K562 (cell line): ENCODE measurements around the gene HOXB13. TPM values are rescaled to one million over a fixed set of nuclear protein-coding genes. Genes with fewer than 3 reads are reported as not detected.

Source experiments
- ATAC-seq: fragments of 200-7000 bp; cut with Tn5 transposase; 3 replicates; pipeline ENCODE4 v1.9.1; 2020; ENCODE audit warnings: moderate library complexity
- BruUV-seq: library from RNA; stranded (reverse); fragments of 400-500 nt; replicated peaks from 2 replicates; lab custom pipeline; 2021; lab: Mats Ljungman, UMichigan
- CTCF ChIA-PET: fragments of 300-600 bp; formaldehyde crosslinking; extraction: SDS; loops from one replicate; lab custom pipeline; 2021; ENCODE audit warnings: low intra/inter-chr PET ratio; lab: Yijun Ruan, JAX
- POLR2A ChIA-PET: fragments of 300-600, 350-650 bp; sonication (Branson Sonifier 250); formaldehyde crosslinking; extraction: SDS; loops from one replicate; lab custom pipeline; 2021; ENCODE audit warnings: antibody characterized with exemption, inconsistent platforms; lab: Yijun Ruan, JAX
- DNase-seq, 4 experiments: peaks; one replicate each; pipeline versions ENCODE4 v3.0.0 to v3.0.0-alpha.2; 2011 to 2018; ENCODE audit warnings: low spot score in 3 of 4, mixed read lengths in 3 of 4; ENCODE audit errors: extremely low read depth in 1 of 4
- FAIRE-seq: peaks from 2 replicates; lab custom pipeline; 2011; peaks lifted over from hg19 to GRCh38; lab: Jason Lieb, UNC
- H2AFZ ChIP-seq: 2 replicates; pipeline ENCODE4 v1.6.0; 2011; ENCODE audit warnings: low read depth, low read length, control low read depth, inconsistent platforms
- H3K27ac ChIP-seq: fragments of 200-600 bp; 3 replicates; pipeline ENCODE4 v1.8.0; 2011; ENCODE audit warnings: low read depth, mild to moderate bottlenecking, control low read depth, inconsistent platforms, low read length, moderate library complexity, mixed read lengths; ENCODE audit errors: extremely low read depth
- H3K27me3 ChIP-seq, 2 experiments: fragments of 300-600 bp in 1 of 2; 2 replicates in 1 of 2; 3 replicates in 1 of 2; pipeline versions ENCODE4 v1.6.0 to v1.8.0; 2011; ENCODE audit warnings: inconsistent platforms in 2 of 2, low read length in 2 of 2, mild to moderate bottlenecking in 1 of 2, mixed read lengths in 1 of 2, moderate library complexity in 1 of 2; ENCODE audit not compliant: control insufficient read depth in 2 of 2, insufficient read depth in 2 of 2
- H3K36me3 ChIP-seq: fragments of 300-600 bp; 3 replicates; pipeline ENCODE4 v1.8.0; 2011; ENCODE audit warnings: mild to moderate bottlenecking, low read length, inconsistent platforms; ENCODE audit not compliant: control insufficient read depth, insufficient read depth
- H3K4me1 ChIP-seq, 2 experiments: fragments of 200-600 bp in 1 of 2; replicated peaks in 1 of 2; 2 replicates in 1 of 2; 3 replicates in 1 of 2; pipeline versions ENCODE4 v1.5.1 to v1.8.0; 2011; ENCODE audit warnings: inconsistent platforms in 2 of 2, low read length in 2 of 2, mild to moderate bottlenecking in 1 of 2, mixed read lengths in 1 of 2, moderate library complexity in 1 of 2; ENCODE audit not compliant: control insufficient read depth in 2 of 2, insufficient read depth in 2 of 2
- H3K4me2 ChIP-seq: 2 replicates; pipeline ENCODE4 v1.6.1; 2011; ENCODE audit warnings: low read length, control low read depth, inconsistent platforms, mixed read lengths; ENCODE audit not compliant: insufficient read depth
- H3K4me3 ChIP-seq: fragments of 200-600 bp; sonication (generic), shearing (Covaris generic); 2 replicates; pipeline ENCODE4 v1.5.1; 2016; ENCODE audit warnings: control low read depth, inconsistent platforms
- H3K79me2 ChIP-seq: fragments of 200-600 bp; 3 replicates; pipeline ENCODE4 v1.8.0; 2011; ENCODE audit warnings: low read length, inconsistent platforms; ENCODE audit not compliant: control insufficient read depth, insufficient read depth
- H3K9ac ChIP-seq, 2 experiments: 2 replicates each; pipeline versions ENCODE4 v1.6.0 to v1.6.1; 2011; ENCODE audit warnings: low read depth in 2 of 2, low read length in 2 of 2, control low read depth in 1 of 2, inconsistent platforms in 1 of 2, mild to moderate bottlenecking in 1 of 2, mixed read lengths in 1 of 2; ENCODE audit not compliant: insufficient read depth in 1 of 2
- H3K9me1 ChIP-seq: one replicate; pipeline ENCODE4 v1.6.0; 2011; ENCODE audit warnings: inconsistent platforms, mild to moderate bottlenecking, low read length, moderate library complexity; ENCODE audit not compliant: control insufficient read depth, insufficient read depth
- H3K9me3 ChIP-seq: replicated peaks from 2 replicates; pipeline ENCODE4 v1.5.1; 2011; ENCODE audit warnings: low read depth, low read length, inconsistent platforms; ENCODE audit not compliant: control insufficient read depth, insufficient read depth
- H4K20me1 ChIP-seq: replicated peaks from 2 replicates; pipeline ENCODE4 v1.6.1; 2011; ENCODE audit warnings: low read length, inconsistent platforms, mixed read lengths; ENCODE audit not compliant: control insufficient read depth, insufficient read depth
- MAFG ChIP-seq: fragments of 450-650 bp; conservative IDR thresholded peaks from 2 replicates; pipeline ENCODE4 v1.6.1; 2016; ENCODE audit warnings: missing genetic modification characterization, missing compliant biosample characterization
- WGBS: fragments of 100-300 bp; shearing (Covaris generic); methylation state at CpG from one replicate; pipeline ENCODE4 v1.1.6; 2016; ENCODE audit warnings: low coverage, mixed read lengths; ENCODE audit not compliant: insufficient coverage; ENCODE audit errors: missing lambda C conversion rate; 5-methylcytosine and 5-hydroxymethylcytosine counted together
- in situ Hi-C: fragments of 300-500 bp; cut with MboI; formaldehyde crosslinking; loops from 4 replicates; pipeline ENCODE4 v1.15.0; 2018; ENCODE audit warnings: inconsistent platforms, mixed read lengths
- intact Hi-C: fragments of 100-400 bp; cut with micrococcal nuclease; formaldehyde crosslinking; loops from 2 replicates; pipeline ENCODE4 v1.14.2; 2022
- polyA plus RNA-seq, 8 experiments: library from polyadenylated mRNA; depleted of rRNA in 4 of 8; stranded (reverse) in 5 of 8; unstranded in 3 of 8; fragments of >200 nt; fragmentation: Nextera tagmentation in 2 of 8; fragmentation: Illumina TruSeq in 1 of 8; extraction: Ambion mirVana in 2 of 8; extraction: Trizol in 1 of 8; gene quantifications; 2 replicates each; pipeline versions ENCODE4 v1.2.1 to v1.2.3, GENCODE V29; 2011 to 2014; ENCODE audit warnings: inconsistent platforms in 1 of 8, missing spikeins in 1 of 8
- total RNA-seq, 7 experiments: library from RNA; depleted of rRNA in 6 of 7; stranded (reverse); fragments of >200 nt in 6 of 7; fragmentation: Illumina TruSeq in 2 of 7; extraction: Trizol in 2 of 7; gene quantifications; 2 replicates each; pipeline versions ENCODE4 v1.2.1 to v1.2.3, GENCODE V29; 2011 to 2021; ENCODE audit warnings: low replicate concordance in 1 of 7
- TF ChIP-seq, protein P1 (sequence below), 2 experiments: fragments of 450-650 bp; IDR thresholded peaks; 2 replicates each; pipeline ENCODE4 v1.6.1; 2016

Gene HOXB13
- total and polyA plus RNA-seq, 9 of the 15 experiments (the other 6 are each of a cell fraction or from before 2014, with no cell fraction given) = not detected

DNA sequence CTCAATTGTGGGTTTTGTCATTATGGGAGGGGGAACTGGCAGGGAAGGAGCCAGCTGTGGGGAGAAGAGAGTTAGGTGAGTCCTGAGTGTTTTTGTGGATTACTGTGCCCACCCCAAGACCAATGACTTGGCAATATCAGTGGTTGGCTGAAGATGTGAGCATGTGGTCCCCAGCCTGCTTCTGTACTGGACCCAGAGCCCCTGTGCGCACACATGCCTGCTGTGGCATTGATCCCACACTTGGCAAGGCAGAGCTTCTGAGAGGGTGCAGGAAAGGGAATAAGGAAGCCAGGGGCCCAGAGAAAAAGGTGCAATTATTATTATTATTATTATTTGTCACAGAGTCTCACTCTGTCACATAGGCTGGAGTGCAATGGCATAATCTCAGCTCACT is 7.5 kb downstream of the HOXB13 start:
- FAIRE-seq = no peak
- Histone ChIP-seq H3K4me3 (no peak overlapping the region), H3K27ac (no peak overlapping the region)
- TF ChIP-seq, protein P1, sequence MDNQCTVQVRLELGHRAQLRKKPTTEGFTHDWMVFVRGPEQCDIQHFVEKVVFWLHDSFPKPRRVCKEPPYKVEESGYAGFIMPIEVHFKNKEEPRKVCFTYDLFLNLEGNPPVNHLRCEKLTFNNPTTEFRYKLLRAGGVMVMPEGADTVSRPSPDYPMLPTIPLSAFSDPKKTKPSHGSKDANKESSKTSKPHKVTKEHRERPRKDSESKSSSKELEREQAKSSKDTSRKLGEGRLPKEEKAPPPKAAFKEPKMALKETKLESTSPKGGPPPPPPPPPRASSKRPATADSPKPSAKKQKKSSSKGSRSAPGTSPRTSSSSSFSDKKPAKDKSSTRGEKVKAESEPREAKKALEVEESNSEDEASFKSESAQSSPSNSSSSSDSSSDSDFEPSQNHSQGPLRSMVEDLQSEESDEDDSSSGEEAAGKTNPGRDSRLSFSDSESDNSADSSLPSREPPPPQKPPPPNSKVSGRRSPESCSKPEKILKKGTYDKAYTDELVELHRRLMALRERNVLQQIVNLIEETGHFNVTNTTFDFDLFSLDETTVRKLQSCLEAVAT (IDR thresholded peaks at IDR 0.05) = no peak
- 0 out of 2 replicates have a peak, but pooled peaks have one; percentile 11 for TF ChIP-seq MAFG
- TF ChIP-seq, all 486 proteins: peak for 1
- Histone ChIP-seq H3K27me3 (peaks cover 58 to 65% of the 10 kb centered on the region in 2 experiments), H3K4me1 (peaks cover 0 to 24% of the 10 kb centered on the region in 2 experiments; a peak in 2 of 5 replicates), H3K4me2 (no peak overlapping the region), H3K79me2 (no peaks in the 10 kb centered on the region), H3K9me1 (no peaks in the 10 kb centered on the region), H4K20me1 (peaks cover 3% of the 10 kb centered on the region; the same call in 1 of the 2 replicates), H3K36me3 (no peaks in the 10 kb centered on the region), H3K9me3 (no peaks in the 10 kb centered on the region), H2AFZ (no peak overlapping the region), H3K9ac (no peak overlapping the region)
- intact Hi-C loops = no loop called here
- no peak for DNase-seq
- CTCF ChIA-PET = no interaction called here
- BruUV-seq = no TSS peak
- POLR2A ChIA-PET = no interaction called here
- no peak for ATAC-seq
- in situ Hi-C loops = no loop called here
- WGBS = 67% methylated on average over 1 of the region's 1 CpG
